ENCODE data around the gene PRICKLE2. TPM values are rescaled to one million over a fixed set of nuclear protein-coding genes. Genes with fewer than 3 reads are reported as not detected.

Gene PRICKLE2
- total RNA-seq, 1 experiment from 2014 or later: 3.2 TPM

GRCh38 chr3:64074895-64075679, 150.2 kb downstream of the PRICKLE2 start:
- Histone ChIP-seq H2AFZ (ENCODE audit: low read length) (no peak overlapping the region), H3K14ac (ENCODE audit: insufficient read depth, low read length) (no peak overlapping the region), H3K56ac (ENCODE audit: insufficient read length, low read depth, low read length) (no peak overlapping the region), H3K4me1 (ENCODE audit: insufficient read depth, low read length) (no peaks in the 10 kb centered on the region), H2BK5ac (ENCODE audit: insufficient read length, low read length) (no peak overlapping the region), H2BK120ac (ENCODE audit: low read depth, low read length, poor library complexity, severe bottlenecking) (no peak overlapping the region), H3K18ac (ENCODE audit: insufficient read length, low read depth, low read length) (no peak overlapping the region), H2AK5ac (ENCODE audit: insufficient read length, low read length) (no peak overlapping the region), H3K4me2 (ENCODE audit: insufficient read depth, insufficient read length, low read length) (no peak overlapping the region), H3T11ph (ENCODE audit: low read length) (no peak overlapping the region), H3K27ac (ENCODE audit: insufficient read length, low read depth, low read length) (no peak overlapping the region), H3K79me2 (ENCODE audit: insufficient read depth, low read length) (no peaks in the 10 kb centered on the region), H4K5ac (ENCODE audit: insufficient read length, low read depth, low read length) (no peak overlapping the region), H2BK20ac (ENCODE audit: low read depth, low read length, poor library complexity, severe bottlenecking) (no peak overlapping the region), H3K9me3 (ENCODE audit: control insufficient read depth, low read depth, low read length) (no peaks in the 10 kb centered on the region), H3K27me3 (ENCODE audit: insufficient read depth, low read length) (no peaks in the 10 kb centered on the region), H3K79me1 (ENCODE audit: insufficient read depth, low read depth, low read length, poor library complexity, severe bottlenecking) (no peaks in the 10 kb centered on the region), H2BK15ac (ENCODE audit: low read depth, low read length) (no peak overlapping the region), H3K4ac (ENCODE audit: low read depth, low read length) (no peak overlapping the region), H4K91ac (ENCODE audit: insufficient read length, low read depth, low read length) (no peak overlapping the region), H3K9ac (ENCODE audit: extremely low read depth, insufficient read length, low read length) (no peak overlapping the region), H3K23me2 (ENCODE audit: insufficient read length, low read depth, low read length, poor library complexity, severe bottlenecking) (no peaks in the 10 kb centered on the region), H4K8ac (replicated peaks; ENCODE audit: insufficient read length, low read depth, low read length) (no peak overlapping the region), H3K23ac (ENCODE audit: insufficient read length, low read depth, low read length) (no peak overlapping the region), H2BK12ac (ENCODE audit: insufficient read length, low read depth, low read length) (no peak overlapping the region), H4K20me1 (ENCODE audit: control insufficient read depth, insufficient read depth, insufficient read length) (no peaks in the 10 kb centered on the region)
- H3K4me3 Mint-ChIP-seq: no peak overlapping the region
- no peak overlapping the region for H3K27ac Mint-ChIP-seq
- H3K4me1 Mint-ChIP-seq: peaks cover 0 to 11% of the 10 kb centered on the region in 2 experiments; a peak in 2 of 4 replicates
- no peaks in the 10 kb centered on the region; a peak in 2 of 5 replicates for H3K9me3 Mint-ChIP-seq
- no peak for DNase-seq
- no peaks in the 10 kb centered on the region for H3K36me3 Mint-ChIP-seq (ENCODE audit: insufficient read depth in 1 of 3, low read depth in 3 of 3)
- H3K27me3 Mint-ChIP-seq (ENCODE audit: low read depth): peaks cover 1% of the 10 kb centered on the region; the same call in 1 of the 2 replicates
- no peak for TF ChIP-seq CTCF (conservative IDR thresholded peaks at IDR 0.05)
- WGBS (ENCODE audit: extremely low coverage, insufficient read length, low lambda C conversion rate): no CpG with 5 or more reads among the region's 6 CpGs
